Measurements from ENCODE around the gene TAF15. TPM values are rescaled to one million over a fixed set of nuclear protein-coding genes. Genes with fewer than 3 reads are reported as not detected.

Gene TAF15
- 62.5 and 69.9 TPM in 2 replicates for total RNA-seq

GRCh38 chr17:35808962-35809854 is at the start of gene TAF15:
Gene TAF15 (plus strand): TSS chr17:35809484. CDS start chr17:35809570, 86 bp downstream.

DNA sequence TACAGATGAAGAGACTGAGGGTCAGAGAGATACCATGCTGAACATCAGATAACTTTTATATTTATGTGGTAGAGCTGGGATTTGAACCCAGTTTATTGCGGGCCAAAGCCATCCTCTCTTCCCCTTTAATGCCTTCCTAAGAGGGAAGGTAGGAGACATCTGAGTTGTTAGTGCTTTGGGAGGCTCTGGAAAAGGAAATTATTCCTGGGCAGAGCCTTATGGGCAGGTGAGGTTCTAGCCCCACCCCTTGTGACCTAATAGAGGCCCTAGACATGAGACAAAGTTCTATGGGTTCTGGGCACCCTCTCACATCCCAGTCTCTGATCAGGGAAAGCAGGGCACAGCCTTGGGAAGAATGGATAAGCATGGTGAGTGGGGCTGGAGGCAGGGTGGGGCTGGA is 48.7 kb upstream of the TAF15 start, which contains the start of gene C17orf50:
C17orf50 (plus strand) TSS at position 301 of the 400 bp plus-strand sequence; CDS start at position 356, 55 bp downstream.

GRCh38 chr17:35795007-35795870 is 14.0 kb upstream of the TAF15 start, which contains the start of gene MMP28:
Gene MMP28 (minus strand): TSS chr17:35795641. CDS start chr17:35795377, 264 bp downstream.

GRCh38 chr17:35868737-35869136 is 59.5 kb downstream of the TAF15 start, which contains the start of gene HEATR9:
Gene HEATR9 (minus strand): TSS chr17:35868891. CDS start chr17:35868742, 149 bp downstream.

GRCh38 chr17:35879773-35880654 is 70.7 kb downstream of the TAF15 start, which contains the start of gene CCL5:
Gene CCL5 (minus strand): TSS chr17:35880360.

Other genes with a start within 250 kb of the TAF15 start
- gene SLFN14, start 248.7 kb upstream of the TAF15 start, total RNA-seq = not detected in 2 replicates
- gene PEX12, start 230.9 kb upstream of the TAF15 start, total RNA-seq = 3.6 and 4.7 TPM in 2 replicates
- gene AP2B1, start 222.2 kb upstream of the TAF15 start, total RNA-seq = 72.7 and 96.8 TPM in 2 replicates
- 0.40 and 1.1 TPM in 2 replicates for gene RASL10B, start 77.8 kb upstream of the TAF15 start, total RNA-seq
- gene GAS2L2, start 56.2 kb upstream of the TAF15 start, total RNA-seq = not detected in 2 replicates
- not detected in 2 replicates for gene C17orf50, start 48.6 kb upstream of the TAF15 start, total RNA-seq
- 0.12 and 0.79 TPM in 2 replicates for gene MMP28, start 13.8 kb upstream of the TAF15 start, total RNA-seq
- not detected in 2 replicates for gene HEATR9, start 59.4 kb downstream of the TAF15 start, total RNA-seq
- gene CCL5, start 70.9 kb downstream of the TAF15 start, total RNA-seq = 0.13 TPM in 1 of 2 replicates, not detected in the other
- gene RDM1, start 121.3 kb downstream of the TAF15 start, total RNA-seq = 0.92 and 0.99 TPM in 2 replicates
- gene LYZL6, start 134.2 kb downstream of the TAF15 start, total RNA-seq = not detected in 2 replicates
- gene CCL16, start 172.0 kb downstream of the TAF15 start, total RNA-seq = not detected in 2 replicates
- 0.40 TPM in 1 of 2 replicates, not detected in the other for gene CCL14, start 177.2 kb downstream of the TAF15 start, total RNA-seq
- not detected in 2 replicates for gene CCL15, start 192.1 kb downstream of the TAF15 start, total RNA-seq
- 0.26 TPM in 1 of 2 replicates, not detected in the other for gene CCL23, start 208.5 kb downstream of the TAF15 start, total RNA-seq